22Rv1 (cell line): ENCODE measurements around the gene AGRN.
A peak's percentile ranks its signal among the peaks of the same experiment; 100 is the strongest.

Experiments used
- H3K27ac ChIP-seq: fragments of 450-650 bp; 2 replicates; pipeline ENCODE4 v1.5.1; 2017
- CTCF ChIP-seq: fragments of 450-650 bp; IDR thresholded peaks from 2 replicates; pipeline ENCODE4 v1.5.1; 2017; ENCODE audit warnings: mild to moderate bottlenecking
- ZFX ChIP-seq: fragments of 450-650 bp; IDR thresholded peaks from 2 replicates; pipeline ENCODE4 v1.6.1; 2017; ENCODE audit warnings: antibody characterized with exemption, borderline replicate concordance

The AGRN gene

DNA sequence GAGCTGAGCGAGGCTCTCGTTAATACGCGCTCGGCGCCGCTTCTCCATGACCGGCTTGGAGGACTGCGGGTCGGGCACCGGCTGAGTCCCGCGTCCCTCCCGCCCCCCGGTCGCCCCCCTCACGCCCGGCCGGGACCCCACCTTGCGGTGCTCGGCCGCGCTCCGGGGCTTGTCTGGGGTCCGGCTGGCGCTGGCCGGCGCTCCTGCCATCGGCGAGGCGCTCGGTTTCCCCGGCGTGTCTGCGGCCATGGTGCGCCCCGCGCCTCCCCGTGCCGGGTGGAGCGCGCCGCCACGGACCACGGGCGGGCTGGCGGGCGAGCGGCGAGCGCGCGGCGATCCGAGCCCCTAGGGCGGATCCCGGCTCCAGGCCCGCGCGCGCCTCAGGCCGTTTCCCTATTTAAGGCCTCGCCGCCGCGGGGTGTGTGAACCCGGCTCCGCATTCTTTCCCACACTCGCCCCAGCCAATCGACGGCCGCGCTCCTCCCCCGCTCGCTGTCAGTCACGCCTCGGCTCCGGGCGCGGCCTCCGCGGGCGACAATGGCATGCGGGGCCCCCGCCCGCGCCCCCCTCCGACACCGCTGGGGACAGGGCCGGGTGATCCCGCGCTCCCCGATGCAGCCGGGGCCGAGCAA lies 20.1 kb upstream of the AGRN start, which contains the start of gene HES4:
Gene HES4 (minus strand): TSS at position 373 of the 632 bp plus-strand sequence. CDS start 124 bp downstream, at position 249.
- H3K27ac ChIP-seq = peak within 1 kb of the TSS; percentile 99
- TF ChIP-seq CTCF (no peak), ZFX (no peak)

DNA sequence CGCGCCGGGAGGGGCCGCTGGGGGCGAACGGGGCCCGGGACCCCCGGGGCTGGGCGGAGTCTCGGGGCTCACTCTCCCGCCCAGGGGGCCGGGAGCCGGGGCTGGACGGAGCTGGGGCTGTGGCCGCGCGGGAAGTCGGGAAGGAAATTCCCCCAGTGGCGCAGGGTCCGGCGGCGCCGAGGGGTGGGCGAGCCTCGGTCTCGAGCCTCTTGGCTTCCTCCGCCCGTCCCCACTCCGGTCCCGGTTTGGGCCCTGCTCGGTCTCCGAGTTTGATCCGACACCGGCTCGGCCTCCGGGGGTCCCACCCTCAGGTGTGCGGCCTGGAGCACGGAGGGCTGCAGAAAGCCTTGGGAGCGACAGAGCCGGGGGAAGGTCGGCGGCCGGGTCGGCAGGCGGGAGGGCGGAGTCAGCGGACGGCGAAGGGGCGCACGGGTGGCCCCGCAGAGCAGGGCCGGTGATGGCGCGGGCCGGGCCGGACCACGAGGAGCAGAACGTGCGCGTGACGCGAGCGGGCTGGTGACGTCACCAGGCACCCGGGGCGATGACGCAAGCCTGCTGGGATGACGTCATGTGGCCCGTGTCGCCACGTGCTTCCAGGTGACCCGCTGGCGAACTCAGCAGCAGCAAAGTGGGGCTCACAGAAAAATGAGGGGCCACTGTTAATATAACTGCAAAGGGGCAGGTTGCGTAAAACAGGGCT lies 19.4 kb upstream of the AGRN start:
- peak overlapping the region; percentile 99 for H3K27ac ChIP-seq
- no peak for TF ChIP-seq ZFX
- no peak for TF ChIP-seq CTCF

GRCh38 chr1:1001057-1001783 lies 18.7 kb upstream of the AGRN start:
- peak overlapping the region; percentile 99 for H3K27ac ChIP-seq
- no peak for TF ChIP-seq CTCF
- no peak for TF ChIP-seq ZFX

DNA sequence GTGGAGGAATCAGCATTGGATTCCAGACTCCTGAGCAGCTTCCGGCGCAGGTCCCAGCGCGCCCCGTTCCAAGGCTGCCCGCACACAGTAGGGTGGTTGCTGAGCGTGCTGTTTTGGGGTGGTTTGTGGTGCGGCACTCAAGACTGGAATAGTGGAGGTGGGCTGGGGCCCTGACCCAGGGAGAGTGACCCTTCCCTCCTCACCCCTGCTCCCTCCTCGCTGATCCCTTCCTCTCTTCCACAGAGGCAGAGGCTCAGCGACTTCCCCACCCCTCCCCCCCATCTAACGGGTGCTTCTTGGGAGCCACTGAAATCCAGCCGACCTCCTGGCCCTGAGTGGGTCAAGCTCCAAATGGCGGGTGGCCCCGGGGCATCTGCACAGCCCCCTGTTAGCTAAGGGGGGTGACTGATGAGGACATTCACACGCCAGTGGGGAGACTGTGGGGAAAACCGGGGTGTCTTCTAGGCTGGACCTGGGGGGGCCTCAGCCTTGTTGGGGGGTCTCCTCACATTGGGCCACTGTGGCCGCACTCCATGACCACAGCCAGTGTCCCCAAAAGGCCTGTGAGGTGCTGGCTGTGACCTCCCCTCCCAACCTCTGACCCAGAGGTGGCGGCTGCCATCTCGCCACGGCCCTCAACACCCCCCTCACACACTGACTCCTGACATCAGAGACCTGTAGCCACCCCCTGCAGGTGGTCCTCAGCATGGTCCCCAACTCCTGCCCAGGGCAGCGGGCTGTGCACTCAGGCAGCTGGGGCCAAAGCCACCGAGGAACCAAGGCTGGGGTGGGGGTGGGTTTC lies 16.1 kb upstream of the AGRN start:
- TF ChIP-seq CTCF = no peak
- TF ChIP-seq ZFX = no peak
- H3K27ac ChIP-seq = peak overlapping the region; percentile 99

GRCh38 chr1:1004420-1004779 lies 15.5 kb upstream of the AGRN start:
- TF ChIP-seq CTCF = no peak
- no peak for TF ChIP-seq ZFX
- H3K27ac ChIP-seq = peak overlapping the region; percentile 99

DNA sequence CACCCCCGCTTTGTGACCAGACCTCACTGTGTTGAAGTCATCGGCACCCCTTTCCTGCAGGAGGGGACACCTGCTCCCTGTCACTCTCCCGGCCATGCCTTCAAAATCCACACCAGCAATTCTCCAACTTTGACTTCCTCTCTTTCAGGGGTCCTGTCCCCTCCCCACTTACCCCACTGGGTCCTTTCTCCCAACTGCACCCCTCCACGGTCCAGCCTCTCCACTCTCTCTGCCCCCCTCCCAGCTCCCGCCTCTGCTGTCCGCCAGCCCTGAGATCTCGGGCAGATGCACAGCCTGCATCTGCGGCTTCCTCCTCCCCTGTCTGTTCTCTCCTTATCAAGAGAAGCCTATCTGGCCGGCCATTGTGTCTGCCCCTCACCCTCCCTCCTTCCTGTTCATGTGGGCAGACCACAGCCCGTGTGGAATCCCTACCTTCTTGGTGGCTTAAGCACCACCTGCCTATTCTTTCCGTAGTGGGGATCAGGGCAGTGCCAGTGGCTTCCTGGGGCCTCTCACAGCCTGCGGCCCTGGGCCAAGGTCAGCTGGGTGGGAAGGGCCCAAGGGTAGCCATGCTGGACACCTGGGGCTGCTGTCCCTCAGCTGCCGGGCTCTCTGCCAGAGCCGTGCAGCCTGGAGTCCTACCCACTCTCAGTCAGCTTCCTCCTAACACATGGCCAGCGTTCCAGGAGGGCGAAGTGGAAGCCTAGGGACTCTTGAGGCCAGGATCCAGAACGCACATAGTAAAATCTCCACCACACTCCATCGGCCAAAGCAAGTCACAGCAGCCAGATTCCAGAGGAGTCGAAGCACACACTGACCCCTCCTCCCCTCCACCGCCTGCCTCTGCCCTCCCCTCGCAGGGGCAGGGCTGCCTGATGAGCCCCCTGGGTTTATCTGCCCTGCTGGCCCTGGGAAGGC lies 14.9 kb upstream of the AGRN start:
- peak overlapping the region; percentile 99 for H3K27ac ChIP-seq
- TF ChIP-seq CTCF (no peak), ZFX (no peak)
